Mammary epithelial cell (primary cell): ENCODE results near the gene OGDH.

Experiments used
- CTCF ChIP-seq, 2 donors: IDR thresholded peaks in 1 of 2; conservative IDR thresholded peaks in 1 of 2; 2 replicates each; pipeline ENCODE4 v1.5.1; 2011 to 2012; ENCODE audit warnings: inconsistent platforms in 2 of 2, low read length in 2 of 2, mild to moderate bottlenecking in 2 of 2, control low read depth in 1 of 2, low read depth in 1 of 2; ENCODE audit not compliant: insufficient read depth in 1 of 2; ENCODE audit errors: extremely low read depth in 1 of 2
- EZH2 ChIP-seq: IDR thresholded peaks from 2 replicates; pipeline ENCODE4 v1.6.1; 2012; ENCODE audit warnings: low read length, inconsistent platforms, borderline replicate concordance

GRCh38 chr7:44712012-44712411 is 105.6 kb downstream of the OGDH start:
- no peak for TF ChIP-seq CTCF (conservative IDR thresholded peaks at IDR 0.05 in 1 of 2, IDR thresholded peaks at IDR 0.05 in 1 of 2; ENCODE audit: extremely low read depth in 1 of 2, insufficient read depth in 1 of 2, low read depth in 1 of 2, low read length in 2 of 2)
- no peak for TF ChIP-seq EZH2
